Transverse colon (tissue), 4 donors: ENCODE data around the gene PDZD8. TPM values are rescaled to one million over a fixed set of nuclear protein-coding genes. Genes with fewer than 3 reads are reported as not detected.

Source experiments
- DNase-seq: peaks from one replicate; pipeline ENCODE4 v3.0.0-alpha.2; 2019
- H3K27ac ChIP-seq, 4 donors: fragments of 200-600 bp; sonication (generic); 2 replicates each; pipeline ENCODE4 v1.5.1; 2016 to 2018; ENCODE audit warnings: inconsistent platforms in 4 of 4
- H3K27me3 ChIP-seq: fragments of 200-600 bp; sonication (generic); 2 replicates; pipeline ENCODE4 v1.5.1; 2017; ENCODE audit warnings: inconsistent platforms
- H3K36me3 ChIP-seq, 4 donors: fragments of 200-600 bp; sonication (generic); 2 replicates each; pipeline ENCODE4 v1.5.1; 2017 to 2019; ENCODE audit warnings: inconsistent platforms in 4 of 4
- H3K4me1 ChIP-seq, 4 donors: fragments of 200-600 bp; sonication (generic); 2 replicates each; pipeline ENCODE4 v1.5.1; 2017 to 2020; ENCODE audit warnings: inconsistent platforms in 4 of 4
- H3K4me3 ChIP-seq, 4 donors: fragments of 200-600 bp; sonication (generic); 1 replicate in 1 of 4; 2 replicates in 3 of 4; pipeline versions ENCODE4 v1.5.1 to v1.6.1; 2017 to 2019; ENCODE audit warnings: inconsistent platforms in 4 of 4
- H3K9me3 ChIP-seq, 2 donors: fragments of 200-600 bp; sonication (generic); 2 replicates each; pipeline ENCODE4 v1.5.1; 2017 to 2019; ENCODE audit warnings: inconsistent platforms in 2 of 2
- CTCF ChIP-seq, 5 experiments: fragments of 200-600 bp in 3 of 5; fragments of 450-650 bp in 2 of 5; sonication (generic) in 3 of 5; IDR thresholded peaks; 1 replicate in 2 of 5; 2 replicates in 3 of 5; pipeline ENCODE4 v1.5.1; 2016 to 2017; ENCODE audit warnings: antibody characterized with exemption in 5 of 5, inconsistent platforms in 3 of 5, mild to moderate bottlenecking in 2 of 5, moderate library complexity in 1 of 5
- EP300 ChIP-seq: sonication (generic); formaldehyde crosslinking; IDR thresholded peaks from one replicate; pipeline ENCODE4 v1.6.1; 2017; ENCODE audit warnings: antibody characterized with exemption, low read depth
- POLR2A ChIP-seq: fragments of 450-650 bp; IDR thresholded peaks from one replicate; pipeline ENCODE4 v1.6.1; 2016; ENCODE audit warnings: antibody characterized with exemption, mild to moderate bottlenecking, moderate library complexity
- POLR2AphosphoS5 ChIP-seq, 3 donors: sonication (generic); formaldehyde crosslinking; IDR thresholded peaks; one replicate each; pipeline ENCODE4 v1.6.1; 2016; ENCODE audit warnings: antibody characterized with exemption in 3 of 3
- WGBS, 2 donors: methylation state at CpG; one replicate each; pipeline ENCODE4 v1.1.5; 2018; ENCODE audit warnings: low coverage in 1 of 2; 5-methylcytosine and 5-hydroxymethylcytosine counted together
- in situ Hi-C, 4 donors: fragments of 200-750 bp; cut with MboI; loops; one replicate each; pipeline versions ENCODE4 v1.15.0 to v1.15.1; 2017; ENCODE audit warnings: low sequenced_read_pairs in 3 of 4, low pct_ligation_motif_present in 1 of 4, low pct_unique_long_range_greater_than_20kb in 1 of 4
- intact Hi-C: fragments of 100-400 bp; cut with DNase I; formaldehyde crosslinking; loops from one replicate; pipeline ENCODE4 v1.15.1; 2023; ENCODE audit warnings: low total_unique reads
- total RNA-seq, 4 donors: library from RNA; depleted of rRNA; stranded (reverse); fragments of >200 nt; gene quantifications; one replicate each; pipeline ENCODE4 v1.1.0, GENCODE V29; 2016

The PDZD8 gene
- total RNA-seq, 4 donors from 2014 or later = 36.7 to 48.6 (median 40.9) TPM

GRCh38 chr10:117266812-117267211, 108.4 kb downstream of the PDZD8 start:
- TF ChIP-seq POLR2A (no peak), EP300 (no peak), CTCF (IDR thresholded peaks at IDR 0.05) (no peak), POLR2AphosphoS5 (IDR thresholded peaks at IDR 0.05) (no peak)

GRCh38 chr10:117266400-117266799, 108.8 kb downstream of the PDZD8 start:
- Histone ChIP-seq H3K36me3 (no peaks in the 10 kb centered on the region), H3K27ac (no peak overlapping the region), H3K4me1 (no peaks in the 10 kb centered on the region), H3K4me3 (no peak overlapping the region), H3K9me3 (no peaks in the 10 kb centered on the region), H3K27me3 (peaks cover 11% of the 10 kb centered on the region)
- 58 to 87% methylated on average over 5 to 9 of the region's 9 CpGs for WGBS, 2 donors
- intact Hi-C loops (no loop called here), in situ Hi-C loops (no loop called here)
- no peak for DNase-seq
- TF ChIP-seq POLR2AphosphoS5 (IDR thresholded peaks at IDR 0.05) = no peak
- TF ChIP-seq EP300 = no peak
- no peak for TF ChIP-seq POLR2A
- no peak for TF ChIP-seq CTCF (IDR thresholded peaks at IDR 0.05)

More at GRCh38 chr10:117266812-117267211, 108.4 kb downstream of the PDZD8 start:
- DNase-seq = no peak
- in situ Hi-C loops = no loop called here
- H3K27me3 ChIP-seq = peaks cover 8% of the 10 kb centered on the region
- no peaks in the 10 kb centered on the region for H3K36me3 ChIP-seq
- no peaks in the 10 kb centered on the region for H3K9me3 ChIP-seq
- 82 to 100% methylated on average over 2 of the region's 2 CpGs for WGBS, 2 donors
- intact Hi-C loops = no loop called here
- no peaks in the 10 kb centered on the region for H3K4me1 ChIP-seq
- H3K27ac ChIP-seq = no peak overlapping the region
- no peak overlapping the region for H3K4me3 ChIP-seq

GRCh38 chr10:117264782-117265181, 110.5 kb downstream of the PDZD8 start:
- Histone ChIP-seq H3K9me3 (no peaks in the 10 kb centered on the region), H3K27ac (no peak overlapping the region), H3K4me1 (no peaks in the 10 kb centered on the region), H3K27me3 (peaks cover 17% of the 10 kb centered on the region), H3K4me3 (no peak overlapping the region), H3K36me3 (no peaks in the 10 kb centered on the region)
- in situ Hi-C loops (no loop called here), intact Hi-C loops (no loop called here)
- TF ChIP-seq EP300 (no peak), CTCF (IDR thresholded peaks at IDR 0.05) (no peak), POLR2AphosphoS5 (IDR thresholded peaks at IDR 0.05) (no peak), POLR2A (no peak)
- 61 to 70% methylated on average over 3 to 7 of the region's 7 CpGs for WGBS, 2 donors
- no peak for DNase-seq

- intact Hi-C loops (no loop called here), in situ Hi-C loops (no loop called here)
- DNase-seq = no peak
- Histone ChIP-seq H3K27ac (no peak overlapping the region), H3K4me3 (no peak overlapping the region), H3K36me3 (no peaks in the 10 kb centered on the region), H3K9me3 (no peaks in the 10 kb centered on the region), H3K27me3 (peaks cover 26% of the 10 kb centered on the region), H3K4me1 (no peaks in the 10 kb centered on the region)
- 55 to 68% methylated on average over 6 to 7 of the region's 7 CpGs for WGBS, 2 donors
- TF ChIP-seq POLR2A (no peak), EP300 (no peak), CTCF (IDR thresholded peaks at IDR 0.05) (no peak), POLR2AphosphoS5 (IDR thresholded peaks at IDR 0.05) (no peak)
These were observed 112.3 kb downstream of the PDZD8 start for GRCh38 chr10:117262903-117263293.
